Ovary (tissue), 3 donors: ENCODE measurements around the gene TTC28.

Experiments
- CTCF ChIP-seq, 3 donors: fragments of 450-650 bp in 2 of 3; fragments of 200-600 bp in 1 of 3; IDR thresholded peaks; one replicate each; pipeline versions ENCODE4 v1.5.1 to v1.8.0; 2016 to 2022; ENCODE audit warnings: antibody characterized with exemption in 3 of 3, mild to moderate bottlenecking in 1 of 3
- POLR2A ChIP-seq: fragments of 450-650 bp; IDR thresholded peaks from one replicate; pipeline ENCODE4 v1.6.1; 2017; ENCODE audit warnings: antibody characterized with exemption, mild to moderate bottlenecking, moderate library complexity
- donor health status: DM: no; HTN: no; CAD: no.

DNA sequence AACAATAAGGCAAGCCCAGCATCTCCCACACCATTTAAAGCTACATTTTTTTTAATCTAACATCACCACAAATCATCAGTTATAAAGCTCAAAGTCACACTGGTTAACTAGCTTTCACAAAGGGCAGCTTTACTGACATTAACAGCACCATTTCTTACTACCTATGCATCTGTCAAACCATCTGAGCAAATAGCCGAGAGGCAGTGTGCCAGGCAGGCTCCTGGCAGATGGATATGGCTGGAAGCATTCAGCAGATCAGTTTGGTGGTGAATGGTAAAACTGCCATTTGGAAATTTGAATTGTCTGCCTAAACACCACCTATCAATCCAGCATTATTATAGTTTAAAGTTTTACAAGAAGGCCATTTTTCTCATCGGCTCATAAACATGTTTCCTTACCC is 131.2 kb downstream of the TTC28 start:
- TF ChIP-seq CTCF (IDR thresholded peaks at IDR 0.05): no peak
- TF ChIP-seq POLR2A: no peak
